K562 (cell line): ENCODE measurements around the gene SLC13A4. TPM values are rescaled to one million over a fixed set of nuclear protein-coding genes. Genes with fewer than 3 reads are reported as not detected.

Experiments used
- CBFB ChIP-seq: sonication (generic); formaldehyde crosslinking; IDR thresholded peaks from 2 replicates; pipeline ENCODE4 v1.4.0; 2020; ENCODE audit warnings: mild to moderate bottlenecking, missing genetic modification reagents
- CHD4 ChIP-seq: fragments of 200-600 bp; sonication (generic); IDR thresholded peaks from 3 replicates; pipeline ENCODE4 v1.6.1; 2012; ENCODE audit warnings: low read depth, mild to moderate bottlenecking, mixed read lengths, low read length, inconsistent platforms; ENCODE audit not compliant: insufficient read depth, insufficient replicate concordance, poor library complexity, severe bottlenecking
- CREB1 ChIP-seq, 2 experiments: sonication (generic) in 1 of 2; formaldehyde crosslinking in 1 of 2; IDR thresholded peaks; 2 replicates each; pipeline versions ENCODE4 v1.6.1 to v1.8.0; 2012 to 2022; ENCODE audit warnings: inconsistent platforms in 1 of 2, mild to moderate bottlenecking in 1 of 2, missing genetic modification reagents in 1 of 2, moderate library complexity in 1 of 2
- KDM1A ChIP-seq, 2 experiments: fragments of 450-650 bp; IDR thresholded peaks; 2 replicates each; pipeline ENCODE4 v1.6.1; 2016; ENCODE audit warnings: mild to moderate bottlenecking in 2 of 2
- MXI1 ChIP-seq: IDR thresholded peaks from 2 replicates; pipeline ENCODE4 v1.6.1; 2011; ENCODE audit warnings: low read depth, mild to moderate bottlenecking, improper control_type of control experiment, low read length
- ZNF121 ChIP-seq: sonication (generic); formaldehyde crosslinking; conservative IDR thresholded peaks from 2 replicates; pipeline ENCODE4 v1.8.0; 2022; ENCODE audit warnings: missing genetic modification reagents
- polyA plus RNA-seq, 8 experiments: library from polyadenylated mRNA; depleted of rRNA in 4 of 8; stranded (reverse) in 5 of 8; unstranded in 3 of 8; fragments of >200 nt; fragmentation: Nextera tagmentation in 2 of 8; fragmentation: Illumina TruSeq in 1 of 8; extraction: Ambion mirVana in 2 of 8; extraction: Trizol in 1 of 8; gene quantifications; 2 replicates each; pipeline versions ENCODE4 v1.2.1 to v1.2.3, GENCODE V29; 2011 to 2014; ENCODE audit warnings: inconsistent platforms in 1 of 8, missing spikeins in 1 of 8
- total RNA-seq, 7 experiments: library from RNA; depleted of rRNA in 6 of 7; stranded (reverse); fragments of >200 nt in 6 of 7; fragmentation: Illumina TruSeq in 2 of 7; extraction: Trizol in 2 of 7; gene quantifications; 2 replicates each; pipeline versions ENCODE4 v1.2.1 to v1.2.3, GENCODE V29; 2011 to 2021; ENCODE audit warnings: low replicate concordance in 1 of 7
- TF ChIP-seq, protein P1 (sequence below): fragments of 250-450 bp; sonication (Bioruptor Pico); IDR thresholded peaks from 2 replicates; pipeline ENCODE4 v1.4.0; 2020
- TF ChIP-seq, protein P2 (sequence below): sonication (generic); formaldehyde crosslinking; IDR thresholded peaks from 2 replicates; pipeline ENCODE4 v1.8.0; 2023; ENCODE audit warnings: missing genetic modification reagents, mild to moderate bottlenecking, borderline replicate concordance
- TF ChIP-seq, protein P3 (sequence below), 2 experiments: fragments of 450-650 bp in 1 of 2; sonication (generic) in 1 of 2; formaldehyde crosslinking in 1 of 2; IDR thresholded peaks in 1 of 2; conservative IDR thresholded peaks in 1 of 2; 2 replicates each; pipeline versions ENCODE4 v1.6.1 to v1.8.1; 2016 to 2023; ENCODE audit warnings: mild to moderate bottlenecking in 2 of 2, moderate library complexity in 2 of 2, inconsistent platforms in 1 of 2, missing genetic modification reagents in 1 of 2
- TF ChIP-seq, protein P4 (sequence below): sonication (generic); formaldehyde crosslinking; IDR thresholded peaks from 2 replicates; pipeline ENCODE4 v1.8.1; 2023; ENCODE audit warnings: mild to moderate bottlenecking, missing genetic modification reagents

SLC13A4 gene
- total and polyA plus RNA-seq, 9 of the 15 experiments (the other 6 are each of a cell fraction or from before 2014, with no cell fraction given) = 0.11 to 1.0 (median 0.36) TPM

DNA sequence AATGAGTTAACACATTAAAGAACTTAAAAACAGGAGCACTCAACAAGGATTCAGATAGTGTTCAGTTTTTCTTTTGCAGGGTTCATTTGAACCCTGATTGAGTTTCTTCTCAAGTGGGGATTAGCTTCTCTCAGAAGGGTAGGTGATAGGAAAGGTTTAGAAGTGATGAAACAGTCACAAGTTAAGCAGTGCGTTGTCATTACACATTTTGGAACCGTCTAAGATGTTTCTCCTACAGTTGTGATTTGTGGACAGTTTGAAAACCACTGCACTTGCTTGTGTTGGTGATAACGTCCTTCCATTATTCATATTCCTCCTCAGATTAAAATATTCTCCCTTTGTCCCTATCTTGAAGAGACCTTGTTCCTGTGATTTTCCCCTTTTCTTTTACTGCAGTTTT lies 62.9 kb downstream of the SLC13A4 start (continued):
- TF ChIP-seq, protein P1, sequence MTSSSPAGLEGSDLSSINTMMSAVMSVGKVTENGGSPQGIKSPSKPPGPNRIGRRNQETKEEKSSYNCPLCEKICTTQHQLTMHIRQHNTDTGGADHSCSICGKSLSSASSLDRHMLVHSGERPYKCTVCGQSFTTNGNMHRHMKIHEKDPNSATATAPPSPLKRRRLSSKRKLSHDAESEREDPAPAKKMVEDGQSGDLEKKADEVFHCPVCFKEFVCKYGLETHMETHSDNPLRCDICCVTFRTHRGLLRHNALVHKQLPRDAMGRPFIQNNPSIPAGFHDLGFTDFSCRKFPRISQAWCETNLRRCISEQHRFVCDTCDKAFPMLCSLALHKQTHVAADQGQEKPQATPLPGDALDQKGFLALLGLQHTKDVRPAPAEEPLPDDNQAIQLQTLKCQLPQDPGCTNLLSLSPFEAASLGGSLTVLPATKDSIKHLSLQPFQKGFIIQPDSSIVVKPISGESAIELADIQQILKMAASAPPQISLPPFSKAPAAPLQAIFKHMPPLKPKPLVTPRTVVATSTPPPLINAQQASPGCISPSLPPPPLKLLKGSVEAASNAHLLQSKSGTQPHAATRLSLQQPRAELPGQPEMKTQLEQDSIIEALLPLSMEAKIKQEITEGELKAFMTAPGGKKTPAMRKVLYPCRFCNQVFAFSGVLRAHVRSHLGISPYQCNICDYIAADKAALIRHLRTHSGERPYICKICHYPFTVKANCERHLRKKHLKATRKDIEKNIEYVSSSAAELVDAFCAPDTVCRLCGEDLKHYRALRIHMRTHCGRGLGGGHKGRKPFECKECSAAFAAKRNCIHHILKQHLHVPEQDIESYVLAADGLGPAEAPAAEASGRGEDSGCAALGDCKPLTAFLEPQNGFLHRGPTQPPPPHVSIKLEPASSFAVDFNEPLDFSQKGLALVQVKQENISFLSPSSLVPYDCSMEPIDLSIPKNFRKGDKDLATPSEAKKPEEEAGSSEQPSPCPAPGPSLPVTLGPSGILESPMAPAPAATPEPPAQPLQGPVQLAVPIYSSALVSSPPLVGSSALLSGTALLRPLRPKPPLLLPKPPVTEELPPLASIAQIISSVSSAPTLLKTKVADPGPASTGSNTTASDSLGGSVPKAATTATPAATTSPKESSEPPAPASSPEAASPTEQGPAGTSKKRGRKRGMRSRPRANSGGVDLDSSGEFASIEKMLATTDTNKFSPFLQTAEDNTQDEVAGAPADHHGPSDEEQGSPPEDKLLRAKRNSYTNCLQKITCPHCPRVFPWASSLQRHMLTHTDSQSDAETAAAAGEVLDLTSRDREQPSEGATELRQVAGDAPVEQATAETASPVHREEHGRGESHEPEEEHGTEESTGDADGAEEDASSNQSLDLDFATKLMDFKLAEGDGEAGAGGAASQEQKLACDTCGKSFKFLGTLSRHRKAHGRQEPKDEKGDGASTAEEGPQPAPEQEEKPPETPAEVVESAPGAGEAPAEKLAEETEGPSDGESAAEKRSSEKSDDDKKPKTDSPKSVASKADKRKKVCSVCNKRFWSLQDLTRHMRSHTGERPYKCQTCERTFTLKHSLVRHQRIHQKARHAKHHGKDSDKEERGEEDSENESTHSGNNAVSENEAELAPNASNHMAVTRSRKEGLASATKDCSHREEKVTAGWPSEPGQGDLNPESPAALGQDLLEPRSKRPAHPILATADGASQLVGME (CRISPR knock-in tag) = no peak
- TF ChIP-seq, protein P2, sequence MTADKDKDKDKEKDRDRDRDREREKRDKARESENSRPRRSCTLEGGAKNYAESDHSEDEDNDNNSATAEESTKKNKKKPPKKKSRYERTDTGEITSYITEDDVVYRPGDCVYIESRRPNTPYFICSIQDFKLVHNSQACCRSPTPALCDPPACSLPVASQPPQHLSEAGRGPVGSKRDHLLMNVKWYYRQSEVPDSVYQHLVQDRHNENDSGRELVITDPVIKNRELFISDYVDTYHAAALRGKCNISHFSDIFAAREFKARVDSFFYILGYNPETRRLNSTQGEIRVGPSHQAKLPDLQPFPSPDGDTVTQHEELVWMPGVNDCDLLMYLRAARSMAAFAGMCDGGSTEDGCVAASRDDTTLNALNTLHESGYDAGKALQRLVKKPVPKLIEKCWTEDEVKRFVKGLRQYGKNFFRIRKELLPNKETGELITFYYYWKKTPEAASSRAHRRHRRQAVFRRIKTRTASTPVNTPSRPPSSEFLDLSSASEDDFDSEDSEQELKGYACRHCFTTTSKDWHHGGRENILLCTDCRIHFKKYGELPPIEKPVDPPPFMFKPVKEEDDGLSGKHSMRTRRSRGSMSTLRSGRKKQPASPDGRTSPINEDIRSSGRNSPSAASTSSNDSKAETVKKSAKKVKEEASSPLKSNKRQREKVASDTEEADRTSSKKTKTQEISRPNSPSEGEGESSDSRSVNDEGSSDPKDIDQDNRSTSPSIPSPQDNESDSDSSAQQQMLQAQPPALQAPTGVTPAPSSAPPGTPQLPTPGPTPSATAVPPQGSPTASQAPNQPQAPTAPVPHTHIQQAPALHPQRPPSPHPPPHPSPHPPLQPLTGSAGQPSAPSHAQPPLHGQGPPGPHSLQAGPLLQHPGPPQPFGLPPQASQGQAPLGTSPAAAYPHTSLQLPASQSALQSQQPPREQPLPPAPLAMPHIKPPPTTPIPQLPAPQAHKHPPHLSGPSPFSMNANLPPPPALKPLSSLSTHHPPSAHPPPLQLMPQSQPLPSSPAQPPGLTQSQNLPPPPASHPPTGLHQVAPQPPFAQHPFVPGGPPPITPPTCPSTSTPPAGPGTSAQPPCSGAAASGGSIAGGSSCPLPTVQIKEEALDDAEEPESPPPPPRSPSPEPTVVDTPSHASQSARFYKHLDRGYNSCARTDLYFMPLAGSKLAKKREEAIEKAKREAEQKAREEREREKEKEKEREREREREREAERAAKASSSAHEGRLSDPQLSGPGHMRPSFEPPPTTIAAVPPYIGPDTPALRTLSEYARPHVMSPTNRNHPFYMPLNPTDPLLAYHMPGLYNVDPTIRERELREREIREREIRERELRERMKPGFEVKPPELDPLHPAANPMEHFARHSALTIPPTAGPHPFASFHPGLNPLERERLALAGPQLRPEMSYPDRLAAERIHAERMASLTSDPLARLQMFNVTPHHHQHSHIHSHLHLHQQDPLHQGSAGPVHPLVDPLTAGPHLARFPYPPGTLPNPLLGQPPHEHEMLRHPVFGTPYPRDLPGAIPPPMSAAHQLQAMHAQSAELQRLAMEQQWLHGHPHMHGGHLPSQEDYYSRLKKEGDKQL (CRISPR knock-in tag) = no peak
- TF ChIP-seq, protein P3, sequence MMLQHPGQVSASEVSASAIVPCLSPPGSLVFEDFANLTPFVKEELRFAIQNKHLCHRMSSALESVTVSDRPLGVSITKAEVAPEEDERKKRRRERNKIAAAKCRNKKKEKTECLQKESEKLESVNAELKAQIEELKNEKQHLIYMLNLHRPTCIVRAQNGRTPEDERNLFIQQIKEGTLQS (IDR thresholded peaks at IDR 0.05) = peak; percentile 46; the same call in 1 of the 2 replicates
- TF ChIP-seq, protein P3 (CRISPR knock-in tag; conservative IDR thresholded peaks at IDR 0.05) = no peak
- TF ChIP-seq ZNF121 (CRISPR knock-in tag) (no peak), CHD4 (no peak), CBFB (CRISPR knock-in tag) (no peak), MXI1 (no peak), CREB1 (IDR thresholded peaks at IDR 0.05) (no peak), CREB1 (CRISPR knock-in tag; IDR thresholded peaks at IDR 0.05) (no peak), KDM1A (IDR thresholded peaks at IDR 0.05) (peak; percentile 85 to 87)
- TF ChIP-seq, protein P4, sequence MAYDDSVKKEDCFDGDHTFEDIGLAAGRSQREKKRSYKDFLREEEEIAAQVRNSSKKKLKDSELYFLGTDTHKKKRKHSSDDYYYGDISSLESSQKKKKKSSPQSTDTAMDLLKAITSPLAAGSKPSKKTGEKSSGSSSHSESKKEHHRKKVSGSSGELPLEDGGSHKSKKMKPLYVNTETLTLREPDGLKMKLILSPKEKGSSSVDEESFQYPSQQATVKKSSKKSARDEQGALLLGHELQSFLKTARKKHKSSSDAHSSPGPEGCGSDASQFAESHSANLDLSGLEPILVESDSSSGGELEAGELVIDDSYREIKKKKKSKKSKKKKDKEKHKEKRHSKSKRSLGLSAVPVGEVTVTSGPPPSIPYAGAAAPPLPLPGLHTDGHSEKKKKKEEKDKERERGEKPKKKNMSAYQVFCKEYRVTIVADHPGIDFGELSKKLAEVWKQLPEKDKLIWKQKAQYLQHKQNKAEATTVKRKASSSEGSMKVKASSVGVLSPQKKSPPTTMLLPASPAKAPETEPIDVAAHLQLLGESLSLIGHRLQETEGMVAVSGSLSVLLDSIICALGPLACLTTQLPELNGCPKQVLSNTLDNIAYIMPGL (CRISPR knock-in tag) = no peak
